GM18858 (cell line): ENCODE data around the gene CORIN.
"Not testable (repeated sequence)": the region's sequence is repeated elsewhere in the genome, so short reads cannot be mapped to it uniquely, and the experiment has no call there.

Experiments
- ATAC-seq: cut with Tn5 transposase; IDR thresholded peaks from one replicate; pipeline ENCODE4 v1.9.1; 2021; ENCODE audit not compliant: unreplicated experiment

CORIN gene

DNA sequence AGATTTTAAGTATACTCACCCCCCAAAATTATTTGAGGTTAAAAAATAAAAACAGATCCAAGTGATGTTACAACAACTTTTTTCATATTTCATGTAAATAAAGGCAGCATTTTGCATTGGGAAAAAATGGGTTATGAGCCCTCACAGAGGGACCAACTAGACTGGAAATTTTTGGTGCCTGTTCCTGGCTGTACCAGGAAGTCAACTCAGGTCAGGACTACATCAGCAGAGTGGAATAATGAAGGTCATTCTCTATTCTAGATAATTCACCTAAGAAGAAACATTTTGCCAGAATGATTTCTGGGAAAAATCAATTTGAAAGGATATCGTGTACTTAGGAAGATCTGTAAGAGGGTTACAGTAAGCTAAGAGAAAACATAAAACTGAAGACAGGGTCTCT is 66.8 kb downstream of the CORIN start:
- ATAC-seq, result no peak

- not testable (repeated sequence) for ATAC-seq
These were observed 69.9 kb downstream of the CORIN start for GRCh38 chr4:47767956-47768355.

- no peak for ATAC-seq
These were observed 74.6 kb downstream of the CORIN start for GRCh38 chr4:47763279-47763678.

GRCh38 chr4:47762376-47763266 is 75.2 kb downstream of the CORIN start:
- no peak for ATAC-seq

- ATAC-seq, result not testable (repeated sequence)
These were observed 84.6 kb downstream of the CORIN start for GRCh38 chr4:47753316-47753715.

DNA sequence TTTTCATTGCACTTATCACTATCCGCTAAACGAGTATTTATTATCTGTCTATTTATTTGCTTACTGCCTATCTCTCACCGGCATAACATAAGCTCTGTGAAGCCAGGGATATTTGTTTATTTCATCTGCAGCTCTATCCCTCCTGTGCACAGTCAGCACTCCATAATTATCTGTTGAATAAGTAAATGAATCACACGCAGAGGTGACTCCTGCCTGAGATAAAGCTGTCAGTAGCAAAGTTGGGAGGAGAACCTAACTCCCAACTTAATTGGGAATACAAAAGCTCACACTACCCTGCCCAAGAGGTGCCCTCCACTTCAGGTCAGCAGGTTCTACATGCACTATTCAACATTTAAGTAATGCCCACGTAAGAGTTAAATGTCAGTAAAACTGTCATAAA is 85.7 kb downstream of the CORIN start:
- ATAC-seq, result no peak

GRCh38 chr4:47750788-47751187 is 87.1 kb downstream of the CORIN start:
- no peak for ATAC-seq

- ATAC-seq, result no peak
These were observed 88.0 kb downstream of the CORIN start for GRCh38 chr4:47749858-47750257.

DNA sequence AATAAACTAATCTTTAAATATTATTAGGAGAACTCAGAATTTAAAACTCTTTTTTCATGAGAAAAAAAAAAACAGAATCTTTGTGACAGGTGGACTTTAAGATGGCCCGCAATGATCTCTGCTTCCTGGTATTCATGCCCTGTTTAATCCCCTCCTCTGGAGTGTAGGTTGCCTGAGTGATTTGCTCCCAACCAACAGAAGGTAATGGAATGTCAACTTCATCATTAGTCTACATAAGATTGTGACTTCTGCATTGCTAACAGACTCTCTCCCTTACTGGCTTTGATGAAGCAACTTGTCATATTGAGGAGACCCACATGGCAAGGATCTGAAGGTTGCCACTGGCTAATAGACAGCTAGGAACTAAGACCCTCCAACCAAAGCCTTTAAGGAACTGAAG is 88.8 kb downstream of the CORIN start:
- ATAC-seq, result no peak

DNA sequence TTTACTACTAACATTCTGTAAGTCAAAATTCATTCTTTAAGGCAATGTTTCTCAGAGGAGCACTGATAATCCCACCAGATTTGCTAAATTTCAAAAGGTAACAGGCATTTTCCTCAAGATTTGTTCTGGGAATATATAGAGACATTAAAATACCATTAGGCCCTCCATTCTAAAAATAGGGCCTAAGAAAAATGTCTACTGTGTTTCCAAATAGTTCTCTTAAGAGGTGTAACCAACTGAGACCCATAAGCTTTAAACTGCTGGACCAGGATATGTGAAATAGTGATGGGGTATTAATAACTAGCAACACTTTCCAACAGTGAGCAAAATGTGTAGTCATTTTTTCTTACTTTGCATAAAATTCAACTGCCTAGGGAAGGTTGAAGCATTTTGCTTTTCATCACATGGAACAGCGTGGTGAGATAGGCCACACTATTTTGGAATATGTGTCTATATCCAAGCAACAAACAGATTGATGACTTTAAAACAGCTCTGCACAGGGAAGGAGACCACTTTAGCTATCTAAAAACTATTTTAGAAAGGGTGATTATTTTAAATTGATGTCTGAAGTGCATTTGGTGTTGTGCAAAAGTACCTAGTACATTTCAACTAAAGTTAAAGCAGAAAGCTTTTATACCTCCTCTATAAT is 89.9 kb downstream of the CORIN start:
- ATAC-seq, result no peak

- no peak for ATAC-seq
These were observed 90.7 kb downstream of the CORIN start for GRCh38 chr4:47747211-47747610.

GRCh38 chr4:47746122-47746521 is 91.7 kb downstream of the CORIN start:
- ATAC-seq, result no peak

DNA sequence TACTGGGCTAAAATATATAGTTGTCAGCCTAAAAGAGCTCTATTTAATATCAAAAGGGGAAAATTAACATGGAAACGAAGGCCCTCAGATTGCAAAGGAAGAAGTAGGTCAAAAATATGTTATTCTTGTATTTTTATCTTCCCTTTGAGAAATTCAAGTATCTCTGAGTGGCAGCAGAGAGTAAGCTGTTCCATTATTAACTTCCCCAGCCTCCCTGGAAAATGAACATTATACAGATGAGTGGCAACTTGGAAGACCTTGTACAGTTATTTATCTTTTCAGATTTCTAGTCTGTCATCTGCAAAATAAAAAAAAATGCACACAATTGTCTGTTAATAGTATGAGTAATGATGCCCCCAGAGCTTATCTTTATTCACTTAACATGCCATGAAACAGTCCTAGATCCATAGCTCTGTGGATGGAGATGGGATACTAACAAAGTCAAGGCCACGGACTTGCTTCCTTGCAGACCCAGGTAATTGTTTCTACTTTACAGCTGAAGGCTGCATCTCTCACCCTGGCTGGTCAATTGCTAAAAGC is 93.0 kb downstream of the CORIN start:
- no peak for ATAC-seq

GRCh38 chr4:47744253-47744652 is 93.6 kb downstream of the CORIN start:
- ATAC-seq, result no peak

DNA sequence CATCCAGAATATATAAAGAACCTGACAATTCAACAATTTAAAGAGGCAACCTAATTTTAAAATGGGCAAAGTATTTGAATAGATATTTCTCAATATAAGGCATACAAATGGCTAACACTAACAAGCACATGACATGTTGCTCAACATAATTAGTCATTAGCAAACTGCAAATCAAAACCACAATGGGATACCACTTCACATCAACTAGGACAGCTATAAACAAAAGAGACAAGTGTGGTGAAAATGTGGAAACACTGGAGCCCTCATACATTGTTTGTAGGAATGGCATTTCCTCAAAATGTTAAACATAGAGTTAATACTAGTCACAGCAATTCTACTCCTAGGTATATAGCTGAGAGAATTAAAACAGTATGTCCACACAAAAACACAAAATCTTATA is 96.7 kb downstream of the CORIN start:
- ATAC-seq, result no peak

DNA sequence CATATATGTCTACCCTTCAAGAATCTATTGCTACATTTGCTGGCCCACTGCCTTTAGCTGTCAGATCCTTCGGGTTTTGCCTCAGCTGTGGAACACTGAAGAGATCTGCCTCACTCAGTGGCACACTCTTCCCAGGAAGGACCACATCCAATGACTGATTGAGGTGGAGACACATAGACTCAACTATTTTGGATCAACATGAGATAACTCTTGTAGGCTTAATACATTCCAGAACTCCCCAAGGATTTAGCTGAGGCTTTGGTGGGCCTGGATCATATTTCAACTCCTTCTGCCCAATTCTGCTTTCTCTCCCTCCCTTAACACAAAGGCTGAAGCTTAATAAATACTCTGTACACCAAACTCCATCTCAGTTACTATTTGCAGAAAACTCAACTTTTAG is 100.5 kb downstream of the CORIN start:
- ATAC-seq, result no peak

- no peak for ATAC-seq
These were observed 101.3 kb downstream of the CORIN start for GRCh38 chr4:47736555-47736954.

DNA sequence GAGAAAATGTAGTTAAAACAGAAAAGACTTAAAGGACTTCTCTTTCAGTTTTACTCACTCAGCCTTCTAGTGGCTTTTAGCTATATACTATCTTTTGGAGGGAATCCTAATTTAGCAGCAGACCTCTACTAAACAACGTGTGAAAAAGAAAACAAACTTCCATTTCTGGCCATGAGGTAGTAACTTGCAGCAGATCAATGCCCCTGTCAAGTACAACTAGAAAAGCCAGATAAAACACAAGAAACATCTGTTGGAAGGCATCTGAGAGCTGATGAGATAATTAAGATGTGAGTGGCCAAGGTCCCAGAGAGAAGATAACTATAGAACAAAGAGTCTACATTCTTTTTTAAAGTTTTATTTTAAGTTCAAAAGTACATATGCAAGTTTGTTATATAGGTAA is 101.7 kb downstream of the CORIN start:
- no peak for ATAC-seq

- ATAC-seq, result no peak
These were observed 104.3 kb downstream of the CORIN start for GRCh38 chr4:47733302-47734175.

GRCh38 chr4:47731182-47731581 is 106.7 kb downstream of the CORIN start:
- no peak for ATAC-seq

- ATAC-seq, result no peak
These were observed 108.7 kb downstream of the CORIN start for GRCh38 chr4:47729131-47729680.
